GM18508 (cell line): ENCODE data around the gene PCSK2.

ENCODE experiments used
- ATAC-seq: cut with Tn5 transposase; IDR thresholded peaks from one replicate; pipeline ENCODE4 v1.9.1; 2021; ENCODE audit warnings: moderate number of reproducible peaks; ENCODE audit not compliant: insufficient read depth, unreplicated experiment

Gene PCSK2

GRCh38 chr20:17320456-17320855 lies 93.6 kb downstream of the PCSK2 start:
- no peak for ATAC-seq

GRCh38 chr20:17326096-17326495 lies 99.3 kb downstream of the PCSK2 start:
- ATAC-seq = no peak

- ATAC-seq = no peak
Measured at GRCh38 chr20:17327185-17328148, 100.6 kb downstream of the PCSK2 start.

- no peak for ATAC-seq
Measured at GRCh38 chr20:17334932-17335331, 108.1 kb downstream of the PCSK2 start.

- no peak for ATAC-seq
Measured at GRCh38 chr20:17339000-17339399, 112.2 kb downstream of the PCSK2 start.

- ATAC-seq = no peak
Measured at GRCh38 chr20:17343091-17343490, 116.3 kb downstream of the PCSK2 start.

GRCh38 chr20:17343656-17344452 lies 117.0 kb downstream of the PCSK2 start:
- ATAC-seq = no peak

GRCh38 chr20:17344790-17345189 lies 118.0 kb downstream of the PCSK2 start:
- ATAC-seq = no peak

GRCh38 chr20:17345321-17345720 lies 118.5 kb downstream of the PCSK2 start:
- ATAC-seq = no peak

GRCh38 chr20:17350321-17350720 lies 123.5 kb downstream of the PCSK2 start:
- ATAC-seq = no peak

GRCh38 chr20:17357238-17357637 lies 130.4 kb downstream of the PCSK2 start:
- ATAC-seq = no peak

- ATAC-seq = no peak
Measured at GRCh38 chr20:17358854-17359253, 132.0 kb downstream of the PCSK2 start.

- no peak for ATAC-seq
Measured at GRCh38 chr20:17364681-17365080, 137.8 kb downstream of the PCSK2 start.

- ATAC-seq = no peak
Measured at GRCh38 chr20:17365831-17366230, 139.0 kb downstream of the PCSK2 start.

GRCh38 chr20:17369506-17369905 lies 142.7 kb downstream of the PCSK2 start:
- ATAC-seq = no peak

- no peak for ATAC-seq
Measured at GRCh38 chr20:17372806-17373440, 146.1 kb downstream of the PCSK2 start.

- ATAC-seq = no peak
Measured at GRCh38 chr20:17374086-17374485, 147.2 kb downstream of the PCSK2 start.

GRCh38 chr20:17376031-17376430 lies 149.2 kb downstream of the PCSK2 start:
- no peak for ATAC-seq

- no peak for ATAC-seq
Measured at GRCh38 chr20:17377231-17377630, 150.4 kb downstream of the PCSK2 start.

- no peak for ATAC-seq
Measured at GRCh38 chr20:17379651-17380050, 152.8 kb downstream of the PCSK2 start.

GRCh38 chr20:17380801-17381200 lies 154.0 kb downstream of the PCSK2 start:
- ATAC-seq = no peak
